ENCODE data around the gene CXorf38. TPM values are rescaled to one million over a fixed set of nuclear protein-coding genes. Genes with fewer than 3 reads are reported as not detected.
A peak's percentile ranks its signal among the peaks of the same experiment; 100 is the strongest.

Gene CXorf38
- total RNA-seq, 1 donor: 10.0 TPM

GRCh38 chrX:40653535-40653934, 6.2 kb upstream of the CXorf38 start:
- TF ChIP-seq CTCF (IDR thresholded peaks at IDR 0.05; ENCODE audit: insufficient read depth, low read length): no peak
- DNase-seq (ENCODE audit: low read depth): no peak
- H3K4me3 ChIP-seq (ENCODE audit: low read depth, low read length): no peak overlapping the region

GRCh38 chrX:40652664-40653063, 5.3 kb upstream of the CXorf38 start:
- no peak for TF ChIP-seq CTCF (IDR thresholded peaks at IDR 0.05; ENCODE audit: insufficient read depth, low read length)
- H3K4me3 ChIP-seq (ENCODE audit: low read depth, low read length): no peak overlapping the region
- no peak for DNase-seq (ENCODE audit: low read depth)

- peak; percentile 64 for TF ChIP-seq CTCF (IDR thresholded peaks at IDR 0.05; ENCODE audit: insufficient read depth, low read length)
- DNase-seq (ENCODE audit: low read depth): peak; percentile 81
- H3K4me3 ChIP-seq (ENCODE audit: low read depth, low read length): no peak overlapping the region
These were observed 4.4 kb upstream of the CXorf38 start for GRCh38 chrX:40651620-40652223.

- peak overlapping the region; percentile 80 for H3K4me3 ChIP-seq (ENCODE audit: low read depth, low read length)
- no peak for TF ChIP-seq CTCF (IDR thresholded peaks at IDR 0.05; ENCODE audit: insufficient read depth, low read length)
- DNase-seq (ENCODE audit: low read depth): peak; percentile 33
These were observed 663 bp downstream of the CXorf38 start for GRCh38 chrX:40646489-40647306.

GRCh38 chrX:40644821-40645358, 2.5 kb downstream of the CXorf38 start:
- DNase-seq (ENCODE audit: low read depth): peak; percentile 78
- no peak for TF ChIP-seq CTCF (IDR thresholded peaks at IDR 0.05; ENCODE audit: insufficient read depth, low read length)
- H3K4me3 ChIP-seq (ENCODE audit: low read depth, low read length): peak overlapping the region; percentile 63

GRCh38 chrX:40644176-40644575, 3.2 kb downstream of the CXorf38 start:
- peak; percentile 77 for DNase-seq (ENCODE audit: low read depth)
- TF ChIP-seq CTCF (IDR thresholded peaks at IDR 0.05; ENCODE audit: insufficient read depth, low read length): no peak
- no peak overlapping the region for H3K4me3 ChIP-seq (ENCODE audit: low read depth, low read length)

Data from fibroblast of the aortic adventitia (primary cell).